Measurements from ENCODE around the gene SLC34A1.
"Not testable (repeated sequence)": the region's sequence is repeated elsewhere in the genome, so short reads cannot be mapped to it uniquely, and the experiment has no call there.

SLC34A1 gene

DNA sequence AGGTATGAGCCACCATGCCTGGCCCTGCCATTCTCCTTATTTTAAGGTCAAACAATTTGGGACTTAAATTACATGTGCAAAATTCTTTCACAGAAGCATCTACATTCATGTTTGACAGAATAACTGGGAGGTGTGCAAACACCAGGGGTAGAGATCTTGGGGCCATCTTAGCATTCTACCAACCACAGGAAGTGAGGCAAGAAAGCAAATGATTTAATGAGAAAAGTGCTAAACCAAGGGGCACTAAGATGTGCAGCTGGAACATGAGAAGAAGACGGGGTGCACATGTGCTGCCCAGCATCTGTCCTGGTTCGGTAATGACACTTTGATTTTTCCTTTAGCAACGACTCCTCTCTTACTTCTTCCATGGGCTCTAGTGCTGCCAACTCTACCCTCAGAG lies 26.3 kb downstream of the SLC34A1 start:
- no peak overlapping the region for H3K4me3 Mint-ChIP-seq
- no peaks in the 10 kb centered on the region for H3K36me3 Mint-ChIP-seq (ENCODE audit: low read depth)
- H3K9me3 Mint-ChIP-seq: no peaks in the 10 kb centered on the region
- H3K27ac Mint-ChIP-seq: peak overlapping the region; percentile 37
- no peak for DNase-seq (ENCODE audit: low spot score)
- H3K4me1 Mint-ChIP-seq (ENCODE audit: low read depth): peaks cover 24% of the 10 kb centered on the region
- peaks cover 1% of the 10 kb centered on the region for H3K27me3 Mint-ChIP-seq (ENCODE audit: low read depth)

DNA sequence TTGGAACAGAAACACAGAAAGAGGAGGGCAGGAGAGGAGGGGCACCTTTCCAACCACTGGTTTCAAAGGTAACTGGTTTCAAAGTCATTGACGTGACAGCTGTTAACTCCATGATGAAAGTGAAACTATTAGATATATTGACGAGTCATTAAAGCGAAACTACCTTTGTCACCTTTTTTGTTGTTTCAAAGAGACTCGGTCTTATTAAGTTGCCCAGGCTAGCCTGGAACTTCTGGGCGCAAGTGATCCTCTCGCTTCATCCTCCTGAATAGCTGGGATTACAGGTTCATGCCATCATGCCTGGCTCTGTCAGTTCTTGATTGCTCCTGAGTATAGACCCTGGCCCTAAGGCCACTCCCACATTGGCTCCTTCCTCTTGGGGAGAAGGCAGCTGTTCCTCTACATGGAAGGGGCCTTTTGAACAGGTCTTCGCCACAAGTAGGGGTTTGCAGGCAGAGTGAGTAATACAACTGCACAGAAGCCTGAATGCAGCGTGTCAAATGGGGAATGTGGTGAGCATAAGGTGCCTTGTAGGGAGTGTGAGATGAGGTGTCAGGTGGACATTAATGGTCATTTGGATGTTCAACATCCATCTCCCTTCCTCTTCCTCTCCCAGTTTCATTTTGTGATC lies 28.5 kb downstream of the SLC34A1 start:
- no peaks in the 10 kb centered on the region for H3K36me3 Mint-ChIP-seq (ENCODE audit: low read depth)
- H3K4me3 Mint-ChIP-seq: no peak overlapping the region
- H3K27me3 Mint-ChIP-seq (ENCODE audit: low read depth): peaks cover 1% of the 10 kb centered on the region
- no peaks in the 10 kb centered on the region for H3K9me3 Mint-ChIP-seq
- H3K27ac Mint-ChIP-seq: no peak overlapping the region
- H3K4me1 Mint-ChIP-seq (ENCODE audit: low read depth): peaks cover 24% of the 10 kb centered on the region
- no peak for DNase-seq (ENCODE audit: low spot score)

DNA sequence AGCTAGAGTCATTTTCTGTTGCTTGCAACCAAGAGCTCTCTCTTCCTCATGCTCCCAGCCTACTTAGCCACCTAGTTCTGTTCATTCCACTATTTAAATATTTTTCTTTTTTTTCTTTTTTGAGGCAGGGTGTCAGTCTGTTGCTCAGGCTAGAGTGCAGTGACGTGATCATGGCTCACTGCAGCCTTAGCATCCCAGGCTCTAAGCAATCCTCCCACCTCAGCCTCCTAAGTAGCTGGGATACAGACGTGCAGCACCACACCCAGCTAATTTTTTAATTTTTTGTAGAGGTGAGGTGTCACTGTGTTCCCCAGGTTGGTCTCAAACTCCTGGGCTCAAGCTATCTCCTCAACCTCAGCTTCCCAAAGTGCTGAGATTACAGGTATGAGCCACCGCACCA lies 30.2 kb downstream of the SLC34A1 start:
- no peak for DNase-seq (ENCODE audit: low spot score)
- no peak overlapping the region for H3K27ac Mint-ChIP-seq
- H3K4me1 Mint-ChIP-seq (ENCODE audit: low read depth): peaks cover 24% of the 10 kb centered on the region
- H3K4me3 Mint-ChIP-seq: no peak overlapping the region
- H3K27me3 Mint-ChIP-seq (ENCODE audit: low read depth): no peaks in the 10 kb centered on the region
- no peaks in the 10 kb centered on the region for H3K9me3 Mint-ChIP-seq
- no peaks in the 10 kb centered on the region for H3K36me3 Mint-ChIP-seq (ENCODE audit: low read depth)

DNA sequence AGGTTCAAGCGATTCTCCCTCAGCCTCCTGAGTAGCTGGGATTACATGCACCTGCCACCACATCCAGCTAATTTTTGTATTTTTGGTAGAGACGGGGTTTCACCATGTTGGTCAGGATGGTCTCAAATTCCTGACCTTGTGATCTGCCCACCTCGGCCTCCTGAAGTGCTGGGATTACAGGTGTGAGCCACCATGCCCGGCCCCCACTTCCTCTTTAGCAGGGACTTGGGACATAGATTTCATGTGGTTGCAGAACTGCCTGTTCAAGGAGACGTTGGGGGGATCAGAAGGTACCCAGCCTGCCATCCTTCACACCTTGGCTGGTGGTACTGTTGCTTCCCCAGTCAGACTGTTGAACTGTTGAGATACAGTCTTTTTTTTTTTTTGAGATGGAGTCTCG lies 32.8 kb downstream of the SLC34A1 start:
- DNase-seq (ENCODE audit: low spot score); H3K27me3 Mint-ChIP-seq (ENCODE audit: low read depth); H3K9me3 Mint-ChIP-seq; H3K4me3 Mint-ChIP-seq; H3K36me3 Mint-ChIP-seq (ENCODE audit: low read depth); H3K27ac Mint-ChIP-seq: not testable (repeated sequence)
- peaks cover 14% of the 10 kb centered on the region for H3K4me1 Mint-ChIP-seq (ENCODE audit: low read depth)

DNA sequence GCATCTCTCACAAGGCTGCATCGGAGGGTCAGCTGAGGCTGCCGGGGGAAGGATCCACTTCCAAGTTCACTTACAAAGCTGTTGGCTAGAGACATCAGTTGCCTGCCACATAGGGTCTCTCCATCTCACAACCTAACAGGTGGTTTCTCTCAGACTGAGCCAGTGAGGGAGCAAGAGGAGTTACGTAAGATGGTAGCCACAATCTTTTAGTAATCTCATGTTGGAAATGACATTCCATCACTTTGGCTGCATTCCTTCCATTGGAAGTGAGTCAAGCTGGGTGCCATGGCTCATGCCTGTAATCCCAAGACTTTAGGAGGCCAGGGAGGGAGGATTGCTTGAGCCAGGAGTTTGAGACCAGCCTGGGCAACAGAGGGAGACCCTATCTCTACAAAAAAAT lies 34.8 kb downstream of the SLC34A1 start:
- Mint-ChIP-seq H3K4me1 (ENCODE audit: low read depth) (peaks cover 6% of the 10 kb centered on the region), H3K4me3 (no peak overlapping the region), H3K27ac (no peak overlapping the region), H3K36me3 (ENCODE audit: low read depth) (no peaks in the 10 kb centered on the region), H3K27me3 (ENCODE audit: low read depth) (no peaks in the 10 kb centered on the region), H3K9me3 (no peaks in the 10 kb centered on the region)
- no peak for DNase-seq (ENCODE audit: low spot score)

DNA sequence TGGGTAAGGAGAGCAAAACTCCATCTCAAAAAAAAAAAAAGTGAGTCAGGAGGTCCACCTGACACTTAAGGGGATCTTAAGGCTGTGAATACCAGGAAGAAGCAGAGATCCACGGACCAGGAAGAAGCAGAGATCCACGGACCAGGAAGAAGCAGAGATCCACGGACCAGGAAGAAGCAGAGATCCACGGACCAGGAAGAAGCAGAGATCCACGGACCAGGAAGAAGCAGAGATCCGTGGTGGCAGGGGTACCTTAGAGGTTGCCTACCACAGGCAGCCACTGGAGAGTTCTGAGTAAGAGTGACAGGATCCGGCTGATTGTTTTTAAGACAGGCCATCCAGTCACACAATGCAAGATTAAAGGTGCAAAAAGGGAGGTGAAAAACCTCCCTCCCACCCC lies 36.2 kb downstream of the SLC34A1 start:
- not testable (repeated sequence) for H3K27me3 Mint-ChIP-seq (ENCODE audit: low read depth); H3K27ac Mint-ChIP-seq; H3K4me3 Mint-ChIP-seq; H3K36me3 Mint-ChIP-seq (ENCODE audit: low read depth); H3K9me3 Mint-ChIP-seq; DNase-seq (ENCODE audit: low spot score)
- H3K4me1 Mint-ChIP-seq (ENCODE audit: low read depth): peaks cover 14% of the 10 kb centered on the region

DNA sequence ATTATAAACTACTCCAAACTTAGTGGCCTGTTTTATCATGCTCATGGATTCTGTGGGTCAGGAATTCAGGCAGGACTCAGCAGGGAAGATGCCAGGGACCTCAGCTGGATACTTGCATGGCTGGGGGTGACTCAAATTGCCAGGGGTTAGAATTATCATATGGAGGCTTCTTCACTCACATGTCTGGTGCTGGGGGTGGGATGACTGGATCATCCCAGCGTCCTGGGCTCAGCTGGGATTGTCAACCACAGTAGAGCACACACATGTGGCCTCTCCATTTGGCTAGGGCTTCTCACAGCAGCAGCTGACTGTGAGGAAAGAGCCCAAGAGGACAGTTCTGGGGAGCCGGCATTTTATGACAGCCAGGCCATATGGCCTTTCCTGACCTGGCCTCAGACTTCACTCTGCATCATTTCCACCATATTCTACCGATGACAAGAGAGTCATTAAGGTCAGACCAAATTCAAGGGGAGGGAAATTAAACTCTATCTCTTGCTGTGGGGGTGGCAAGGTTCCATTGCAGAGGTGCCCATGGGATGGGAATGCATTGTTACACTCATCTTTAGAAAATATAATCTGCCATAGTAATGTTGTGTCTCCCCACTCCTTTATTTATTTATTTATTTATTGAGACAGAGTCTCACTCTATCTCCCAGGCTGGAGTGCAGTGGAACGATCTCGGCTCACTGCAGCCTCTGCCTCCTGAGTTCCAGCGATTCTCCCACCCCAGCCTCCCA lies 37.0 kb downstream of the SLC34A1 start:
- Mint-ChIP-seq H3K4me3 (no peak overlapping the region), H3K4me1 (ENCODE audit: low read depth) (peaks cover 18% of the 10 kb centered on the region), H3K36me3 (ENCODE audit: low read depth) (no peaks in the 10 kb centered on the region), H3K27me3 (ENCODE audit: low read depth) (peaks cover under 1% of the 10 kb centered on the region), H3K9me3 (no peaks in the 10 kb centered on the region), H3K27ac (no peak overlapping the region)
- DNase-seq (ENCODE audit: low spot score): no peak

DNA sequence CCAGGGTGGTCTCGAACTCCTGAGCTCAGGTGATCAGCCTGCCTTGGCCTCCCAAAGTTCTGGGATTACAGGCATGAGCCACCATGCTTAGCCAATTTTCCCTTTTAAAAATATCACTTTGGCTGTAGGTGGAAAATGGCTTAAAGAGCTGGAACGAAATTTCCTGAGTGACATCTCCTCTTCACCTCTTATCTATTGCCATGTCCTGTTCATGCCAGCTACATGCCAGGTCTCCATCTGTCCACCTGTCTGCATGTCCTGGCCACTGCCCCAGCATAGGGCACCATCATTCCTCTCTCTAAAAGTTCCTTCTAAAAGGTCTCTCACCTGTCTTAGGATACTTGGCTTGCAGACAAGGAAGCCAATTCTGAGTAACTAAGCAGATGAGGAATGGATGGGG lies 39.4 kb downstream of the SLC34A1 start:
- Mint-ChIP-seq H3K27me3 (ENCODE audit: low read depth) (peaks cover 2% of the 10 kb centered on the region), H3K36me3 (ENCODE audit: low read depth) (peaks cover 15% of the 10 kb centered on the region), H3K4me1 (ENCODE audit: low read depth) (peaks cover 30% of the 10 kb centered on the region), H3K9me3 (no peaks in the 10 kb centered on the region), H3K27ac (no peak overlapping the region), H3K4me3 (no peak overlapping the region)
- DNase-seq (ENCODE audit: low spot score): no peak

DNA sequence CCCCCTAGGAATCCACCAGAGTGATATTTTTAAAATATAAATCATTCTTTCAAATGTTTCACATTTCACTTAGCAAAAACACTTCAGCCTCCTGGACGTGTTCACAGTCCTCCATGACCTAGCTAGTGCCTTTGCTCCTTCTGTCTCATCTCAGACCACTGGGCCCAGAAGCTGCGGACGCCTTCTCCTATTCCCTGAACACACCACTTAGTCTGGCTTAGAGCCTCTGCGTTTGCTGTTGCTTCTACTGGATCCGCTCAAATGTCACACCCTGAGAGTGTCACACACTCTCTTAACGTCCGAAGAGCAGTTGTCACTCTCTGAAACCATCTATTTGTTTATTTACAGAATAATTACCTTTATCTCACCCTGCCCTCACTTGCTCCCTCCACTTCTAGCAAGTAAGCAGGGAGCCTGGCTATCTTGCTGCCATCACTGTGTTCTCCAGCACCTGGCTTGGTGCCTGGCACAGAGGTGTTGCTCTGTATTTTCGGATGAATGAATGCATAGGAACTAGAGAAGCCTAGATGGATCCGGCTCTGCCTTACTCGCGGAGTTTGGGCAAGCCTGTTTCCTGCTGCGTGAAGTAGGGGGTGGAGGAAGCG lies 41.1 kb downstream of the SLC34A1 start:
- DNase-seq (ENCODE audit: low spot score): no peak
- H3K36me3 Mint-ChIP-seq (ENCODE audit: low read depth): peaks cover 30% of the 10 kb centered on the region
- H3K27ac Mint-ChIP-seq: peak overlapping the region; percentile 97
- no peaks in the 10 kb centered on the region for H3K9me3 Mint-ChIP-seq
- peaks cover 2% of the 10 kb centered on the region for H3K27me3 Mint-ChIP-seq (ENCODE audit: low read depth)
- H3K4me3 Mint-ChIP-seq: peak overlapping the region; percentile 95
- peaks cover 47% of the 10 kb centered on the region for H3K4me1 Mint-ChIP-seq (ENCODE audit: low read depth)

DNA sequence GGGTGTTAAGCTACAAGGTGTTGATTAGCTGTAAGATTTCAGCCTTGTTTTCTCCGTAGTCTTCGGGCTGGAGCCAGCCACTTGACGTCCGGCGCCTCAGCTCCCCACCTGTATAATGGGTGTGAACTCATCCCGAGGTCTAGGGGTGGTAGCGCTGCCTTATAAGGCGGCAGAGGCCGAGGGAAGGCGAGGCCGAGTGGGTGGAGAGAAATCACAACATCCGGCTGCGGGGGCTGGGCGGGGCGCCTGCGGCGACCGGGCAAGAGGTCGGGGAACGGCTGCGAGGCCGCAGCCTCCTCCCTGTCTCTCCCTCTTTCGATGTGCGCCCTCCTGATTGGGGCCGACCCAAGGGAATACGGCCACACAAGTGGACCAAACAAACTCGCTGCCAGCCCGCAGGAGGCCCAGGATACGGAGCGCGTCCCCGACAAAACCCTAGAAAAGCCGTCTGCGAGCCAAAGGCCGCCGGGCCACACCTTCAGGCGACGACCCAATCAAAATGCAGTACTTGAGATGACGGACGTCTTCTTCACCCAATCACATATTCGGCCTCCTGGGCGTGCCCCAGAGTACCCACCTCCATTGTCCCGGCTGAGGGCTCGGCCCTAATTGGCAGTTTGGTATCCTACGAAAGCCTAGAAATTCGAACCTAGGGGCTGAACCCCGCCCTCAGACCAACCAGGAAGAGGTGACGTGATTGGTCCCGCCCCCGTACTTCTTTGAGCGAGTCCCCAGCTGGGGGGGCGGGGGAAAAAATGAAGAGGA lies 41.7 kb downstream of the SLC34A1 start:
- Mint-ChIP-seq H3K4me1 (ENCODE audit: low read depth) (peaks cover 54% of the 10 kb centered on the region), H3K27me3 (ENCODE audit: low read depth) (peaks cover 2% of the 10 kb centered on the region), H3K36me3 (ENCODE audit: low read depth) (peaks cover 37% of the 10 kb centered on the region), H3K9me3 (no peaks in the 10 kb centered on the region), H3K27ac (peak overlapping the region; percentile 97), H3K4me3 (peak overlapping the region; percentile 95)
- peak; percentile 99 for DNase-seq (ENCODE audit: low spot score)

DNA sequence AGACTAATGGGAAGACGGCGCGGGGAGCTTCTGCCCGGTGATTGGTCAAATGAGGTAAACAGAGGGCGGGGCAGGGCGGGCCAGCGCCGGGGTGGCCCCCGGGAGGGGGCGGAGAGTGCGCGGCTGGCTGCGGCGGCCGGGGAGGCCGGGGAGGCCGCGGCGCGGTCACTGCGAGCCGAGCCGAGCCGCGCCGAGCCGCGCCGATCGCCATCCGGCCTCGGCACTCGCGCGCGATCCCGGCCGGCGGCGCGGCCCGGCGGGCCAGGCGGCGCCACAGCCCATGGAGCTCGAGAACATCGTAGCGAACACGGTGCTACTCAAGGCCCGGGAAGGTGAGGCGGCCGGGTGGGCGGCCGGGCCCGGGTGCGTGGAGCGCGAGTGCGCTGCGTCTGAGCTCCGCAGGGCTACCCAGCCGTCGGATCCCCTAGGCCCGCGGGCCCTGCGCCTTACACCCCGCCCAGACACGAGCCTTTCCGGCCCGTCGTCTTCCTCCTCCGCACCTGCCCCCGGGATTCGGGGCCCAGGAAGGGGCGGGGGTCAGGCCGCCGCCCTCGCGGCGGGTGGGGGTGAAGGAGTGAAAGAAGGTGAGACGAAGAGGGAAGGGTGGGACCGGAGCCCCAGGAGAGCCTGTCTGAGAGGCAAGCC lies 42.5 kb downstream of the SLC34A1 start, which contains the start of gene GRK6:
Gene GRK6, plus strand, starts transcription at position 111 of the 645 bp plus-strand sequence. Its CDS starts 170 bp downstream, at position 281.
- Mint-ChIP-seq H3K4me3 (peak within 1 kb of the TSS; percentile 98), H3K27me3 (ENCODE audit: low read depth) (peaks cover 2% of the 10 kb centered on the region), H3K36me3 (ENCODE audit: low read depth) (peaks cover 42% of the 10 kb centered on the region), H3K4me1 (ENCODE audit: low read depth) (peaks cover 59% of the 10 kb centered on the region), H3K27ac (peak within 1 kb of the TSS; percentile 97), H3K9me3 (no peaks in the 10 kb centered on the region)
- DNase-seq (ENCODE audit: low spot score): peak; percentile 69

DNA sequence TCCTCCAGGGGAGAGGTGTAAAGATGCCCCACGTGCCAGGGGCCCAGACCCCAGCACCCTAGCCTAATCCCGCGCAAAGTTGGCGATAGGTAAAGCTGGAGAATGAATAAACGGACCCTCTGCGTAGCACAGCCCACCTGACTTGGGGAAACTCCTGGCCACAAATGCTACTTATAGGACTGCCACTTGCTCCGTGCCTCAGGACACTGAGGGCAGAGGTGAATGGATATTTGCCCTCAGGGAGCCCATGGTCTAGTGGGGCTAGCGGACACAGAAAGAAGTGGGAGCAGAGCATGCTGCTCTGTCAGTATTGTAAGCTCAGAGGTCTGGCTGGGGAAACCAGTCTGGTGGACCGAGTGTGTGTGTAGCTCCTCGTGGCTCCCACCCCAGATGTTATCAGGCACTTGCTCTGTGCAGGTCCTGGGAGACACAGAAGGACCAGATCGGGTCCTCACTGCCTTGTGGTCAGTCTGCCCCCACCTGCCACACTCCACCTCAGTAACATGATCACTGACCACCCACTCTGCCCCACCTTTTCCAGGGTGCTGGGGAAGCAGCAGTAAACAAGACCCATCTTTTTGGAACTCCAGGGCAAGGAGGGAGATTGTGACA lies 43.1 kb downstream of the SLC34A1 start:
- no peaks in the 10 kb centered on the region for H3K9me3 Mint-ChIP-seq
- H3K27me3 Mint-ChIP-seq (ENCODE audit: low read depth): peaks cover 2% of the 10 kb centered on the region
- H3K4me3 Mint-ChIP-seq: peak overlapping the region; percentile 98
- peak overlapping the region; percentile 94 for H3K27ac Mint-ChIP-seq
- peaks cover 64% of the 10 kb centered on the region for H3K4me1 Mint-ChIP-seq (ENCODE audit: low read depth)
- H3K36me3 Mint-ChIP-seq (ENCODE audit: low read depth): peaks cover 49% of the 10 kb centered on the region
- no peak for DNase-seq (ENCODE audit: low spot score)

DNA sequence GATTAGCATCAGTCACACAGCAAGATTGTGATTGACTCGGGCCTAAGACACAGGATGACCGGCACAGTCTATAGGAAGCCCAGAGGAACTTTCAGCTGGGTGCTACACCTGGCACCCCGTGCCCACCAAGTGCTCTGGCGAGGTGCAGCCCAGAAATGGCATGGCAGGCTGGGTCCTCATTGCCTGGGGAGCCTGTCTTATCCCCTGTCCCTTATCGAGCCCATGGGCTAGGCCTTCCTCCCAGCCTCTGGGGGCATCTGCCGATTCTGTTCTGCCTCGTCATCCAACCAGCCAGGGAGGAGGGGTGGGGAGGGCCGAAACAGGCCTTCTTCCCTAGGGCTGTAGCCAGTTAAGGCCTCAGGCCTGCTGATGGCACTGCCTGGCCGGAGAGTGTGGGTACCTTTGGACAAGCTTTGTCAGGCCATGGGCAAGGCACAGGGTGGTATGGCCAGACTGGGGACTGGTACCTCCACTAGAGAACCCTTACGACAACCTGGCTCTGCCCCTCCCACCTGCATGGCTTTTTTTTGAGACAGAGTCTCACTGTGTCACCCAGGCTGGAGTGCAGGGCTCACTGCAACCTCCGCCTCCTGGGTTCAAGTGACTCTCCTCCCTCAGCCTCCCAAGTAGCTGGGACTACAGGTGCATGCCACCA lies 43.8 kb downstream of the SLC34A1 start:
- peaks cover 2% of the 10 kb centered on the region for H3K27me3 Mint-ChIP-seq (ENCODE audit: low read depth)
- DNase-seq (ENCODE audit: low spot score): peak; percentile 37
- peaks cover 53% of the 10 kb centered on the region for H3K36me3 Mint-ChIP-seq (ENCODE audit: low read depth)

More for the DNA sequence above, 43.8 kb downstream of the SLC34A1 start:
- Mint-ChIP-seq H3K4me3 (peak overlapping the region; percentile 98), H3K9me3 (no peaks in the 10 kb centered on the region), H3K4me1 (ENCODE audit: low read depth) (peaks cover 64% of the 10 kb centered on the region), H3K27ac (peak overlapping the region; percentile 94)

All from T-helper 2 cell treated with Interferon-gamma antibody and Interleukin-4, amounts not matched to agents 5 μg/mL and 100 μg/mL, for 36 hours (primary cell).